T-helper 22 cell (primary cell): ENCODE results near the gene PCDHGA1.

Experiments used
- DNase-seq: peaks from one replicate; pipeline ENCODE4 v3.0.0-alpha.2; 2020; ENCODE audit warnings: low read depth

The PCDHGA1 gene

DNA sequence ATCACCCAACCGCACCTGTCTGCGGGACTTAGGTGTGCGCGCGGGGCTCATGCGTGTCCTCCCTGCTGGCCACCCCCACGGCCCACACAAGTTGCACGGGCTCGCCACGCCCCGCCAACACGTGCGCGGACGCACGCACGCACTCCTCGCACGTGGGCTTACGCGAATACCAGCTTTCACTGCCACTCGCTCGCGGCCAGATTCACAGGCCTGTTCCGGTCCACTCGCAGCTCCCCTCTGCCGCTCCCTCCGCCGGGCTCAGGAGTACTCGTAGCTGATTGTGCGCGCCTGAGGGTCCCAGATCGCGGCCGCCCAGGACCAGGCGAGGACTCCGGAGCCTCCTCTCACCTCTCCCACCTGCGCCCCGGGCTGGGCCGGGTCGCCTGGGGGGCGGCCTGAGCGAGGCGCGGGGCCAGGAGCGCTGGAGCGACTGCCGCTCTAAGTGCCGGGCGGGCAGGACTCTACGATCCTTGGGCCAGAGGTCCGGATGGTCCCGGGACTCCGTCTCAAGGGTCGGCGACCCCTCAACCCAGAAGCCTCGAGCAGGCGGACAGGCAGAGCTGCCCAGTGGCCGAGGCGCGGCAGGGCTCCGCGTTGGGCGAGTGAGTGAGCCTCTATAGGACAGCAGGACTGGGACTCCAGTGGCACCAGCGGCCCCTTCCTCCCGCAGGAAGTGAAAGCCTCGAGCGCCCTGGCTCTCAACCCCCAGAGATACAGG lies 162.0 kb downstream of the PCDHGA1 start:
- DNase-seq, result no peak

DNA sequence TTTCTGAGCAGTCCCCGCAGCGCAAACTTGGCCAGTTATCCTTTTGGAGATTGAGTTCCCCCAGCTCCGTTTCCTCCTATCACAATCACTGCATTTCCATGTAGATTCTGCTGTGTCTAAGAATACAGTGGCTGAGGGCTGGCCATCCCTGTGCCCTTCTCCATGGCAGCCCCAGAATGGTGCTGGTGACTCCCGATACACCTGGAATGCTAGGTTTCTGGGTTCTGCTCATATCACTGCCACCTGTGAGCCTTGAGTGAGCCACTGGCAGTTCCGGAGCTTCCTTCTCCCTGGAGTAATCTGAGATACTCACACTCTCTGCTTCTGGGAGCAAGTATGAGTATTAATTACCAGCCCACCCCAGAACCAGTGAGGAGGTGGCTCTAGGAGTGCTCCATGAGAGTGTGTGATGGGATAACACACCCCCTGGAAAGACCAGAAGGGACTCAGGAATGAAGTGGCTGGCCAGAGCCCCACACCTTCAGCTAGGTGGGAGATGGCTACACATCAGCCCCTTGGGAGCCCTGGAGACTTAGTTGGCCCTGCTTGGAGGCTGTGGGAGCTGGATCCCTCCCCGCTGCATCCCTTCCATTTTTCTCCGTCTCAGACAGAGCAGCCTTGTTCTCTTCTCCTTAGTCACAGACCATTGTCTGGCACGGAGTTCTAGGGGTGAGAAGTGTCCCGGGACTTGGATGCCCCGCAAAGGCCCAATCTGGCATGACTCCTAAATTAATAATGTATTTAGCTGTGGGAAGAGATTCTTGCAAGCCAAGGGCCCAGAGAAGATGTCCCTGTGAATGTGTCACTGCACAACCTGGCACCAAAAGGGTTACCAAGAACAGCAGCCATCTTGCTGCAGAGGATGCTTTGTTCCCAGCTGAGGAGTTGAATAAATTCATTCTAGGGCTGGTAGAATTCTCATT lies 163.4 kb downstream of the PCDHGA1 start:
- no peak for DNase-seq

DNA sequence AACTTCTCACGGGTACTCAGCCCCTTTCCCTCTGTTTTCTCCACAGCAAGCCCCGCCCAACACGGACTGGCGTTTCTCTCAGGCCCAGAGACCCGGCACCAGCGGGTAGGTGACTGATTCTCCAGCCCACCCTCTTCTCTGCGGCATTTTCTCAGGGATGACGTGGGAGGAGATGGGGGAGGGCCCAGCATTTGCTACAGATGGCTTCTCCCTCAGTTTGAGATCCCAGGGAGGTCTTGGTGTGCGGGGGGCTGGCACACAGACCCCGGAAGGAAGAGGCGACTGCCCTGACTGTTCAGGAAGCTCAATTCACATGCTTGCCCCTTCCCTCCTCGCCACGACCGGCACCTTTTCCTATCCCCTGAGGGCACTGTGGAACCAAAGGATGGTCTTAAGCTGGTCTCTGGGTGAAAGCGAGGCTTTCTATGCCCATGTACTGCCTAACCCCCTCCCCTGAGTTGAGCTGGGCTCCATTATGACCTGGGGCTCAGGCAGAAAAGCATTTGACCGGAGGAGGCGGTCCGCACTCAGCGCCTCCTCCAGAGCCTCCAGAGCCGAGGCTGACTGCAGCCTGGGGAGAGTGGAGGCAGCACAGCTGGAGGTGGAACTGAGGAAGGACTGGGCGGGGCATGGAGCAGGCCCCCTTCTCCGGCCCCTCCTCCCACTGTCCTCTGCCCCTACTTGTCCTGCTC lies 164.6 kb downstream of the PCDHGA1 start:
- no peak for DNase-seq

DNA sequence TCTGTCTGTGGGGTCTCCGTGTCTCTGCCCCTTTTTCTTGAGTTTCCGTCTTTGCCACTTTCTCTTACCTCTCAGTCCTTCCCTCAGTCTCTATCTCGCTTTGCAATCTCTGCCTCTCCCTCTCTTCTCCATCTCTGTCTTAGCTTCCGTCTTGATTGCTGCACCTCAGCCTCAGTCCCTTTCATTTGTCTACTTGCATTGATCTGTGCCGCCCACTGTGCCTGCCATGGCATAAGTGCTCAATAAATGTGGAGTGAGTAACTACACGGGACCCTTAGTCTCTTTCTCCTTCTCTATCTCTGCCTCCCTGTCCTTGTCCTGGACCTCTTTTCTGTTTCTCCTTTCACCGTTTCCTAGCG lies 165.1 kb downstream of the PCDHGA1 start:
- no peak for DNase-seq

DNA sequence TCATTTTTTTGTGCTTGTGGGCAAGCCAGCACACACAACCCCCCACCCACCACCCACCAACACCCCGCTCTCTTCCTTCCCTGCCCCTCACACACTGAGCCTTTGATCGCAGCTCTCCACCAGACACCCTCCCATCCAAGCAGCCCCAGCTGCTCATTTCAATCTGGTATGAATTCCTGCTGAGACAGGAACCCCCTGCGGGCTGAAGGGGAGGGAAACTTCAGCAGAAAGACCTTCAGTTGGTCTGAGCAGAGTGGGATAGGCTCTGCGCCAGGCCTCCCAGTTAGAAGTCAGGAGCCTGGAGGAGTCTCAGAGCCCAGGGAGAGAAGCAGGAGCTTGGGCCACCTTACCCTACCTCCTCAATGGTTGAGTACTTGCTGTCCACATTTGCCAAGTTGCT lies 165.7 kb downstream of the PCDHGA1 start:
- DNase-seq, result no peak

DNA sequence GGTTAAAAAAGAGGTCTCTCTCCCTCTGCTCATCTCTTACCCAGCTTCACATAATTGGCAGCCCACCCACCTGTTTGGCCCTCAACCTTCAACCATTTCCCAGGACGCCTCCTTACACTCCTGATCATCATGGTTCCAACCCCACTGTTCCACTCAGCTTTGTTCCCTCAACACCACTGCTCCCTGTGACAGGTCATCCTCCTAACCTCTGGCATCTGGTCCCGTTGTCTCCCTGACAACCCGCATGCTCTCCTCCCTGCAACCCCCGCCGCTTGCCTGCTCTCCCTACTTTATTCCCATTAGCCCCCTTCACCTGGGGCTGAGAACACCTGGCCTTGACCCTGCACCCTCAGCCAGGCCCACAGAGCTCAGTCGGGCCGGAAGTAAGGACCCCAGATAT lies 171.4 kb downstream of the PCDHGA1 start:
- no peak for DNase-seq

DNA sequence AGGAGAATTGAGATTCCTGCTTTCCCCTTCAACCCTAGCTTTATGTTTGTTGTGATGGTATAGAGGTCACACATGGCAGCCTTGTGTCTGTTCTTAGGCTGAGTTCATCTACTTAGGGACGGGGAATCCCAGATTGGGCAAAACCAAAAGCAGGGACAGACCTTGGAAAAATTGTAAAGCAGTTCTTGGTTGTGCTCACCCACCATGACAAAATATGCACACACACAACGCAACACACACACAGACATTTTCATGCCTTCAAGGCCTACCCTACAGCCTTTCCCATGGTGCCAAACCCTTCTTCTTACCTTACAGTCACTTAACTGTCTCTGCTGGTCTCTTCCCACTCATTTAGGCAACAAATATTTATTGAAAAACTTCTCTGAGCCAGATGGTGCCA lies 173.4 kb downstream of the PCDHGA1 start:
- DNase-seq, result no peak

DNA sequence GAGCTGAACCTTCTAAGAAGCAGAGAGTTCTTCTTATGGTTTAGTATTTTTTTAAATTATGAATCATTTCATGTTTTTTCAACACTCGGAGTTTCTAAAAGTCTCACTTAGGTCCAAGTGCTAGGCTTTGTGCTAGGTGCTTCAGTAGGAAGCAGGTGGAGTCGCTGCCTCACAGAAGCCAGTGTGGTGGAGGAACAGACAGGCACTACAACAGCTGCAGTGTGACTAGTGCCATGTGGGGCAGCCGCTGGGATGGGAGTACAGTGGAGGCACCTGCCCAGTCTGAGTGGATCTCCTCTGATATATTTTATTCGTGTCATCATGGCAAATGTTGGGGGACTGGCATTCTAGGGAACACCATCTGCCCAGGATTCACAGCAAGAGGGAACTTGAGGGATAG lies 173.9 kb downstream of the PCDHGA1 start:
- DNase-seq, result no peak

DNA sequence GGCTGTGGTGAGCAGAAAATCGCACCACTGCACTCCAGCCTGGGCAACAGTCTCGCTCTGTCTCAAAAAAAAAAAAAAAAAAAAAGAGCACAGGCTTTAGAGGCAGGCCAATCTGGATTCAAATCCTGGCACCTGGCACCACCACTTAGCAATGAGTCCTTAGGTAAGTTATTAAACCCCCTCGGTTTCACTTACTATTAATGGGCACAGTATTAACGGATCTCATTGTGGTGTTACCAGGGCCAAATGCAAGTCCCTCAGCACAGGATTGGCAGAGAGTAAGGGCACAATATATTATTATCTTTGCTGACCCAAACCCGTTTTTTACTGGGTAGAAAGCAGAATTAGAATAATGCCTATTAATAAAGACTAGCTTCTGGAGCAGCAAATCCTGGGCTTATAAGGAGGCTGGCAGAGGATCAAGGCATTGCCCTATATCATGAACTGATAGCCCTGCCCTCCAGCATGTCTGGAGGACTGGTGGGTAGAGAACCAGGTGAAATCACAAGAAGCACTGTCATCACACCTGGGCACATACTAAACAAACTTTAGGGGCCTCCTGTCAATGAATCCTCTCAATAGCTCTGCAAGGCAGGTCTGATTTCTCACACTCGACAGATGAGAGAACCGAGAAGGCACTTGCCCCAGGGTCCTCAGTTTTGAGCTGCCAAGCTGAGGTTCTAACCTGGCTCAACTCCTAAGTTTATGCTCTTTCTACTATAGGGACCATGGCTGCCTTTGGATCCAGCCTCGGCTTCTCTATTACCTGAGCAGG lies 176.3 kb downstream of the PCDHGA1 start:
- DNase-seq, result no peak

DNA sequence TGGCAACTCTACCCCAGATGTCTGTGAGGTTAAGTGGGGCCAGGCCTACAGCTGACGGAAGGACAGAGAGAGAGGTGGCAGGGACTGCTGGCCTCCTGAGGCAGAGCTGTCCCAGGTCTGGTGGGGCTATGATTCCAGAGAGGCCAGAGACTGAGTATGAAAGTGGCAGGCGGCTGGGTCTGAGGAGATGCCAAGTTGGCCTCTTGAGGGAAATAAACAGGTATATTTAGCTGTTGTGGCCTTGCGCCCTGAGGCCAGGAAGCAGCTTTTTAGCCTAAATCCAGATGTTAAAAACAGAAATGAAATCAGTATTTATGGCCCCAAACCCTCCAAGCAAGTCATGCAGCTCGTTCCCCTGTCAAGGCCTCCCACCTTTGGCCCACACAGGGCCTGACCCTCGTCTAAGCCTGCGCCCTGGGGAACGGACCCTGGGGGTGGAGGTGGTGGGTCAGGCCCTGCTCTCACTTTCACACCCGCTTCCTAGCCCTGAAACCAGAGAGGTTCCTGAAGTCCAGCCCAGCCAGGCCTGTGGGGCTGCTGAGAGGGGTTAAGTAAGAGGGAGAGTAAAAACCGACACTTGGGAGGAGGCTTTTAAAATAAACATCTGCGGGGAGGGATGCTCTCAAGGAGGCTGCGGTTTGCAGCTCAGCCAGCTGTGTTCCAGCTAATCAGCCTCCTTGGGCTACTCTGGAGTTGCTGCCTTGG lies 177.2 kb downstream of the PCDHGA1 start:
- DNase-seq, result no peak

DNA sequence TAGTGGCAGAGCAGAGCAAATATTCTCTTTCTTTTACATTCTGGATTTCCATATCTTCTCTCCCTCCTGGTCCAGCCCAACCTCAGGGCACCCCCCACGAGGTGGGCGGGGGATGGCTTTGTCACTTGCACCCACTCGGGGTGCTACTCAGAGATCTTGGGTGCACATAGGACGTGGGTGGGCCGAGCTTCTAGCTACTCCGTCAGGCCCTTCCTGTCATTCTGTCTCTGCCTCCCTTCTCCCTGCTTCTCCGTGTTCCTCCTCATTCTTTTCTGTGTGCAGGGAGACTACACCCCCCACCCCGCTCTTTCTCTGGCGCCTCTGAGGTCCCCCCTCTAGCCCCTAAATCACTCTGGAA lies 178.1 kb downstream of the PCDHGA1 start:
- DNase-seq, result no peak

DNA sequence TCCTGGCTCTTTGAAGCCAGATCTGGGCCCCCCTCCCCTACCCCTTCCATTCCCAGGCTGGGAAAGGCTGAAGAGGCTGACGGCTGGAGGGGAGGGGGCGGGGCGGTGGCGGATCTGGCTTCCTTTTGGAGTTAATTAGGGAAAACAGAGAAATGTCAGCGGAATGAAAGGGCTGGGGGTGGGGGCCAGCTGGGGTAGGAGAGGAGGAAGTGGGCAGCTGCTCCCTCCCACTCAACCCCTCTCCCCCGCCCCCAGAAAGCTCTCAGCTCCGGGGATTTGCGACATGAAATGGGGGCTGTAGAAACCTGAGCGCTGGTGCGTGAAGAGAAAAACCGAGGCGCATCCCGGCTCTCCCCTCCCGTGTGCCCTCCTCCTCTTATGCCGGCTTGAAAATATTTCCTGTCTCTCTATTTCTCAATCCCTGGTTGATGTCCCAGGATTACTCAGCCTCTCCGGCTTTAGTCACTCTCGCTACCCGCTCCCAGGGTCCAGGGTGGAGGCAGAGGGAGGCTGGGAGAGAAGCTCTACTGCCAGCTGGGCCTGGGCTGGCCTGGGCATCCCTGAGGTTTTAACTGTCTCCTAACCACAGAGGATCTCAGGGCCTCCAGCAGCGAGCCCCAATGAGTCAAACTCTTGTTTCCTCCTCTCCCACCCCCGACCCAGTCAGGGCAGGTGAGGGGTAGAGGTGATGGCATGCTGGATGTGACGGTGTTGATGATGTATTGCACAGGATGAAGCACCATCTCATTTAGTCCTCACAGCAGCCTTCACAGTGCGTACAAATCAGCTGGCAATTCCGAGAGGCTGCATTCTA lies 178.7 kb downstream of the PCDHGA1 start:
- no peak for DNase-seq

DNA sequence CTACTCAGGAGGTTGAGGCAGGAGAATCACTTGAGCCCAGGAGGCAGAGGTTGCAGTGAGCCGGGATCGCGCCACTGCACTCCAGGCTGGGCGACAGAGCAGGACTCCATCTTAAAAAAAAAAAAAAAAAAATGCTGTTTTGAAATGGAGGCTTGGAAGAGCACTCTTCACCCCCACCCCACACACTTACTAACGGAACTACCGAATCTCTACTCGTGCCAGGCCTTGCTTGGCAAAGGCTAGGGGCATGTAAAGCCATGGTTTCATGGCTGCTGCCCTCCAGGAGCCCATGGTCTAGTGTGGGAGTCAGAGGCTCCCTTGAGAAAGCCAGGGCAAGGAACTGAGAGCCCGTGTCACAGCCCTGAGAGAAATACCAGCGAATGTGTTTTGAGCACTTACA lies 179.8 kb downstream of the PCDHGA1 start:
- DNase-seq, result no peak

DNA sequence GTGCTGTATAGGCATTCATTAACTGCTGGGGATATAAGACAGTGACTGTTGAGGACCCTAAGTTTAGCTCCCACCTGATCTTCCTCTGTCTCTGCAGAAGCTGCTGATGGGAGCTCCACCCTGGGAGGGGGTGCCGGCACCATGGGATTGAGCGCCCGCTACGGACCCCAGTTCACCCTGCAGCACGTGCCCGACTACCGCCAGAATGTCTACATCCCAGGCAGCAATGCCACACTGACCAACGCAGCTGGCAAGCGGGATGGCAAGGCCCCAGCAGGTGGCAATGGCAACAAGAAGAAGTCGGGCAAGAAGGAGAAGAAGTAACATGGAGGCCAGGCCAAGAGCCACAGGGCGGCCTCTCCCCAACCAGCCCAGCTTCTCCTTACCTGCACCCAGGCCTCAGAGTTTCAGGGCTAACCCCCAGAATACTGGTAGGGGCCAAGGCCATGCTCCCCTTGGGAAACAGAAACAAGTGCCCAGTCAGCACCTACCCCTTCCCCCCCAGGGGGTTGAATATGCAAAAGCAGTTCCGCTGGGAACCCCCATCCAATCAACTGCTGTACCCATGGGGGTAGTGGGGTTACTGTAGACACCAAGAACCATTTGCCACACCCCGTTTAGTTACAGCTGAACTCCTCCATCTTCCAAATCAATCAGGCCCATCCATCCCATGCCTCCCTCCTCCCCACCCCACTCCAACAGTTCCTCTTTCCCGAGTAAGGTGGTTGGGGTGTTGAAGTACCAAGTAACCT lies 180.7 kb downstream of the PCDHGA1 start:
- DNase-seq, result no peak

DNA sequence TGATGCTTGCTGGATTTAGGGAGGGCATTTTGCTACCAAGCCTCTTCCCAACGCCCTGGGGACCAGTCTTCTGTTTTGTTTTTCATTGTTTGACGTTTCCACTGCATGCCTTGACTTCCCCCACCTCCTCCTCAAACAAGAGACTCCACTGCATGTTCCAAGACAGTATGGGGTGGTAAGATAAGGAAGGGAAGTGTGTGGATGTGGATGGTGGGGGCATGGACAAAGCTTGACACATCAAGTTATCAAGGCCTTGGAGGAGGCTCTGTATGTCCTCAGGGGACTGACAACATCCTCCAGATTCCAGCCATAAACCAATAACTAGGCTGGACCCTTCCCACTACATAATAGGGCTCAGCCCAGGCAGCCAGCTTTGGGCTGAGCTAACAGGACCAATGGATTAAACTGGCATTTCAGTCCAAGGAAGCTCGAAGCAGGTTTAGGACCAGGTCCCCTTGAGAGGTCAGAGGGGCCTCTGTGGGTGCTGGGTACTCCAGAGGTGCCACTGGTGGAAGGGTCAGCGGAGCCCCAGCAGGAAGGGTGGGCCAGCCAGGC lies 181.5 kb downstream of the PCDHGA1 start:
- no peak for DNase-seq

DNA sequence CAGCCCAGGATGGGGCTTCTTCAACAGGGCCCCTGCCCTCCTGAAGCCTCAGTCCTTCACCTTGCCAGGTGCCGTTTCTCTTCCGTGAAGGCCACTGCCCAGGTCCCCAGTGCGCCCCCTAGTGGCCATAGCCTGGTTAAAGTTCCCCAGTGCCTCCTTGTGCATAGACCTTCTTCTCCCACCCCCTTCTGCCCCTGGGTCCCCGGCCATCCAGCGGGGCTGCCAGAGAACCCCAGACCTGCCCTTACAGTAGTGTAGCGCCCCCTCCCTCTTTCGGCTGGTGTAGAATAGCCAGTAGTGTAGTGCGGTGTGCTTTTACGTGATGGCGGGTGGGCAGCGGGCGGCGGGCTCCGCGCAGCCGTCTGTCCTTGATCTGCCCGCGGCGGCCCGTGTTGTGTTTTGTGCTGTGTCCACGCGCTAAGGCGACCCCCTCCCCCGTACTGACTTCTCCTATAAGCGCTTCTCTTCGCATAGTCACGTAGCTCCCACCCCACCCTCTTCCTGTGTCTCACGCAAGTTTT lies 182.1 kb downstream of the PCDHGA1 start:
- peak; percentile 59 for DNase-seq

DNA sequence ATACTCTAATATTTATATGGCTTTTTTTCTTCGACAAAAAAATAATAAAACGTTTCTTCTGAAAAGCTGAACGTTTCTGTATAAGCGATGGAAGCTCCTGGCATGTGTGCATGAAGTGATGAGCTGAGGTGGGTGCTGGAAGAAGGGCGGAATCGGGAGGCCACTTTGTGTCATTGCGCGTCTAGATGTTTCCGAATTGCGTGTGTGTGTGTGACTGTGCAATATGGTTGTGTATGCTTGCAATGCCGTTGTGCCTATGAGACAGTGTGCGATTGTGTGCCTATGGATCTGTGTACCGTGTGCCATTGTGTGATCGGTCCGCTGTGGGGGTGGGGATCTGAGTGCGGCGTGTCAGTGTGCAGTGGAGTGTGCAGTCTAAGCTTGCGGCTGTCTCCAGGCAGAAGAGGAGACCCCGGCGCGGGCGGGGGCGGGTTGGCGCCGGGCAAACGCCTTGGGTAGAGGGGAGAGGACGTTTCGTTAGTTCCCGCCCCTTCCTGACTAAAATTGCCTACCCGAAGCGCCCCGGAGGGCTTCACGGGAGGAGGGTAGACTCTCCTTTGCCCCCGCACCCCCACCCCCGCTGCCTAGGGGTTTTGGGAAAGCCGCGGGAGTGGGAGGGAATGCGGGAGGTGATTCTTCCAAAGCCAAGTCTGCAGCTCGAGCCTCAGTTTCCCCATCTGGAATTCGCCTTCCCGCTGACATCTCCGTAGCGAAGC lies 182.8 kb downstream of the PCDHGA1 start:
- DNase-seq, result no peak

DNA sequence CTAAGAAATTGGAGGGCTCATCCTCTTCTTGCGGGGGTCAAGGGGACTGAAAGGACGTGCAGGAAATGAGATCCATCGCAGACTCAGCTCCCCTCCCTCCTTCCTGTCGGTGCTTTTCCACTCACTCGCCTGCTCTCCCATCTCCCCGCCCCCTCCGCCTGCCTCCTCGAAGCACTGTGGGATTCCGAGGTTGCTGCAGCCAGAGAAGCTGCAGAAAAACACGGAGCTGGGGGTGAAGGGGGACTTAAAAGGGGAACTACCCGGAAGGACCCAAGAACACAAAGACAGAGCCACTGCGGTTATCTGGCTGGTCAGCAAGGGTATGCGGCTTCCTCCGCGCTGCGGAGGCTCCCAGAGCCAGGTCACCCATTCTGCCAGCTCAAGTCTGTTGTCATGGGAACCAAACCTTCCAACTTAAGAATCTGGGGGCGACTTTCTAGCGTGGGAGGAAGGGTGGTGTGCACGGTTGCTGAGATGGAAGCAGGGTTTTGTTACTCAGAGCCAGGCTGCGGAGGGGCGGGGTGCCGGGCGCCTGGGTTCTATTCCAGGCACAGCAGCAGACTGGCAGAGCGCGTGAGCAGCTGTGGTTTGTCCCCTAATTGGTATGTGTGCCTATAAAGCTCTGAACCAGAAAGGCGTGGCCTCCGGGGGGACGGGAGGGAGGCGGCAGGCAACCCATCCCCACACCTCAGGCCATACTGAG lies 183.5 kb downstream of the PCDHGA1 start:
- peak; percentile 15 for DNase-seq
